GM12801 (cell line): Measurements from ENCODE around the gene NIPAL4.

Source experiments
- TF ChIP-seq, protein P1 (sequence below): IDR thresholded peaks from one replicate; pipeline ENCODE4 v1.5.1; 2011; ENCODE audit warnings: control low read depth; ENCODE audit not compliant: insufficient read length; ENCODE audit errors: extremely low read depth

NIPAL4 gene

DNA sequence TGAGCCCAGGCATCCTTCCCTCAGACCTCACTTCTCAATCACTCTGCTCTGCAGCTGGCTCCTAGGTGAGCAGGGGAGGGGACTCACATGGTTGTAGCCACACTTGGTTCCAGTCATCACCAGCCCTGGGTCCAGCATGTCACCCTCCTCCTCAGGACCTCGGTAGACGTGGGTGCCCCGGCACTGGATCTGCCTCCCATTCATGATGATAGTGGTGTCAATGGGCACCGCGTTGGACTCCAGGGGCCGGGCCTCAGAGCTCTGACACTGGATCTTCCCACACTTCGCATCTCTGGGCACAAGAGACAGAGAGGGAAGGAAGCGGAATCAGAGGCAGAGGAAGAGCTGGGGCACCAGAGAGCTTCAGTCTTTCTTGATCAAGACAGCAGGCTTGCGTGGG lies 32.9 kb downstream of the NIPAL4 start:
- TF ChIP-seq, protein P1, sequence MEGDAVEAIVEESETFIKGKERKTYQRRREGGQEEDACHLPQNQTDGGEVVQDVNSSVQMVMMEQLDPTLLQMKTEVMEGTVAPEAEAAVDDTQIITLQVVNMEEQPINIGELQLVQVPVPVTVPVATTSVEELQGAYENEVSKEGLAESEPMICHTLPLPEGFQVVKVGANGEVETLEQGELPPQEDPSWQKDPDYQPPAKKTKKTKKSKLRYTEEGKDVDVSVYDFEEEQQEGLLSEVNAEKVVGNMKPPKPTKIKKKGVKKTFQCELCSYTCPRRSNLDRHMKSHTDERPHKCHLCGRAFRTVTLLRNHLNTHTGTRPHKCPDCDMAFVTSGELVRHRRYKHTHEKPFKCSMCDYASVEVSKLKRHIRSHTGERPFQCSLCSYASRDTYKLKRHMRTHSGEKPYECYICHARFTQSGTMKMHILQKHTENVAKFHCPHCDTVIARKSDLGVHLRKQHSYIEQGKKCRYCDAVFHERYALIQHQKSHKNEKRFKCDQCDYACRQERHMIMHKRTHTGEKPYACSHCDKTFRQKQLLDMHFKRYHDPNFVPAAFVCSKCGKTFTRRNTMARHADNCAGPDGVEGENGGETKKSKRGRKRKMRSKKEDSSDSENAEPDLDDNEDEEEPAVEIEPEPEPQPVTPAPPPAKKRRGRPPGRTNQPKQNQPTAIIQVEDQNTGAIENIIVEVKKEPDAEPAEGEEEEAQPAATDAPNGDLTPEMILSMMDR: no peak

DNA sequence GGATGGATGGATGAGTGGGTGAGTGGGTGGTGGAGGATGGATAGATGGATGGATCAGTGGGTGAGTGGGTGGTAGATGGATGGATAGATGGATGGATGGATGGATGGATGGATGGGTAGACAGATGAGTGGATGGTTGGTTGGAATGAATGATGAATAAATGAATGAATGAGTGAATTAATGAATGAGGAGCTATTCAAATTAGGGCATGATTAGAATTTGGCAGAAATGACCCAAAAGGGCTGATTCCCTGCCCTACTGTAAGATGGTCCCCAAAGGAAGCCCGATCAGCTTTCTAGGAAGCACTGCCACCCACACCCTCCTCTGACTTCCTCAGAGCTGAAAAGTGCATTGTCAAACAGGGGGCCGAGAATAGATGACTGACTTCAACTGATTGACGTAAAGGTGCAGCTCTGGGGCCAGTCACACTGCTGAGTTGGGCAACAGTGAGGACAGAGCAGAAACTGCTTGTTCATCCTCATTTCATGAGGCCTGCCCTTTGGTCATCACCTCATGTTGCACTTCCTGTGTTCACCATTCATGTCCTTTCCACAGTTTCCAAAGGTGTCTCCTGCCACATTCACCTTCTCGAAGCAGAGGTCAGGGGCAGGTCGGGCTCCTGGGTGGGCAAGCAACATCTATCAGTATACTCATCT lies 34.3 kb downstream of the NIPAL4 start:
- TF ChIP-seq, protein P1: no peak

DNA sequence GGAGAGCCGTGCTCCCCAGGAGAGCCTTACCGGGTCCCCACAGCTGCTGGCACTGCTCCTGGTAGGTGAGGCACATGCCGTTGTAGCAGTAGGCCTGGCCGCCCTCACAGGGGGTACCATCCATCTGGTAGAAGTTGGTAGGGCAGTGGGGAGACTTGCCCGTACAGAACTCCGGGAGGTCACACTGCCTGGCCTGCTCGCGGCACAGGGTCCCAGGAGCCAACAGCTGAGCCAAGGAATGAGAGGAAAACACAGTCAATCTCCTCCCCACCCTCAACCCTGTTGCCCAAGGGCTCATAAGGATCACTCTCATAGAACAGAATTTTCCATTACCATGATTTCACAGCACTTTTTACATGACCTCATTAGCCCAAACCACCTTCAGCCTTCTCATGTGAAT lies 36.9 kb downstream of the NIPAL4 start:
- TF ChIP-seq, protein P1: no peak

DNA sequence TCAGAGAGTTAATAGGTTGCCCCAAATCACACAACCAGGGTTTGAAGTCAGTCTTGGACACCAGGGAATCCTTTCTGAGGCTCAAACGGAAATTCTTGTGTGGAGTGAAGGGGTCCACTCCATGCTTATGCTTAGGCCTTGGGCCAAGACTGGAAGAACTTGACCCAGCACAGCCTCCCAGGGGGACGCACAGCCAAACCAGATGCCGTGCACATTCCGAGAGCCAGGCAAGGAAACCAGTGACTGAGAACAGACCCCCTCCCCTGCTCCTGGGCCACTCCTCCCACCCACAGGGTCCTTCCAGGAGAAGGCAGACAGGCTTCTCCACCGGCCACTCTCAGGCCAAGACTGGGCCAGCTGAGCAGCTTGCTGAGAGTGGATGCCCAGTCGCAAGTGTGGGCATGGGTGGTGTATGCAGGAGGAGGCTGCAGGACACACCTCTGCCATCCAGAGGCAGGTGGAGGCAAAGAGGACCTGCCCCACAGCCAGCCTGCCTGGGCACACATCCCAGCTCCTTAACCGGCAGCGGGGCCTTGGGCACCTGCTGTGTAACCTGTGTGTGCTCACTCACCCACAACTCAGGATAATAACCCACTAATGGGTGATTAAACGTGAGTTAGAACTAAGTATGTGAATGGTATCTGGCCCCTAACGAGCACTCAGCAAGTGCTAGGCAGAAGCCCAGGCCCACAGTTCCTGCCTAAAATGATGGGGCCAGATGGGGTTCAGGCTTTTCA lies 38.0 kb downstream of the NIPAL4 start:
- TF ChIP-seq, protein P1: no peak

DNA sequence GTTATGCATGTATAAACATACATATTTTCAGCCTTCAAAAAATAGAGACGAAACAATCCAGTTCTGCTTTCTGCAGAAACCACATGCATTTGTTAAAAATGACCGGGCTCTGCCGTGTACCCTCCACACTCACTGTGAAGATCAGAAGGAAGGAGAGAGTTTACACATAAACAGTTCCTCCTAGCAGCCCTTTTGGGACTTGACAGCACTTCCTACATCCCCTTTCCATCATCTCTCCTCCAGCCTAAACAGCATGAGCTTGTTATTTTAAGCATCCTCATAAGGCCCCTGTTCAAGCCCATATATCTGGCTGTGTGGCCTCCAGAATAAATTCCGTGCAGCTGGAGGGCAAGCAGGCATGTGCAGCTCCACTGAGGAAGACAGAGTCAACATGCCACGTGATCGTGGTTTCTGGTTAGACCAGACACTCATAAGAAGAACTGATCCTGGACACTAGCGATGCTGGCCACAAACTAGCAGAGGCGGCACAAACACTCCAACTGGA lies 42.2 kb downstream of the NIPAL4 start:
- TF ChIP-seq, protein P1: no peak

DNA sequence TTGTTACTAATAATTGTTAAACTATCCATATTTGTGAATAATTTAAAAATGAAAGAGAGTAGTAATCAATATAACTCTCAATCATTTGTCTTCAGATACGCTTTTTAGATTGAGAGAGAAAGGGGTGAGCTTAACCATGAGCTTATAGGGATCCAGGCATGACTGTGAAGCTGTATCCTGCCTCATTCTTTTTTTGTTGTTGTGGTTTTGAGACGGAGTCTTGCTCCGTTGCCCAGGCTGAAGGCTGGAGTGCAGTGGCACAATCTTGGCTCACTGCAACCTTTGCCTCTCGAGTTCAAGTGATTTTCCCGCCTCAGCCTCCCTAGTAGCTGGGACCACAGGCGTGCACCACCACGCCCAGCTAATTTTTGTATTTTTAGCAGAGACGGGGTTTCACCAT lies 44.0 kb downstream of the NIPAL4 start:
- TF ChIP-seq, protein P1: no peak

DNA sequence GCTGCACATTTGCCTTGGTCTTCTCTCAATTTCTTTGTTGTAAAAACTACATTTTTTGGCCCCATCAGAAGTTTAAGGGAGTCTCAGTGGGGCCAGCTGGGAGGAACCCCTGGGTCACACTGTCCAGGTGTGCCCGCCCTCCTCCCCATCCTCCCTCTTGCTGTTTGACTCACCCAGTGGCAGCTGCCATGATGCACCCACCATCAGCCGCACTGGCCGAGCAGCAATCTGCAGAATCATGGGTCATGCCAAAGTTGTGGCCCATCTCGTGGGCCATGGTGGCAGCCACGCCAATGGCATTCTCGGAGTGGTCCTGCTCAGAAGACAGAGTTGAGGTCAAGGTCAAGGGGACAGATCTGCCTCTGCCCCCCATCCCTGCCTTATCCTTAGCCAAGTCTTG lies 45.5 kb downstream of the NIPAL4 start:
- TF ChIP-seq, protein P1: no peak
